Testis (tissue), 2 donors: ENCODE measurements around the gene GPANK1.

Experiments used
- CTCF ChIP-seq, 3 experiments: fragments of 450-650 bp in 2 of 3; fragments of 200-600 bp in 1 of 3; sonication (generic) in 1 of 3; IDR thresholded peaks; one replicate each; pipeline ENCODE4 v1.5.1; 2016 to 2019; ENCODE audit warnings: antibody characterized with exemption in 3 of 3, mild to moderate bottlenecking in 2 of 3, moderate library complexity in 1 of 3
- POLR2A ChIP-seq: fragments of 450-650 bp; IDR thresholded peaks from one replicate; pipeline ENCODE4 v1.6.1; 2017; ENCODE audit warnings: antibody characterized with exemption, mild to moderate bottlenecking, moderate library complexity

- no peak for TF ChIP-seq CTCF (IDR thresholded peaks at IDR 0.05)
- TF ChIP-seq POLR2A: no peak
These were observed 33.0 kb downstream of the GPANK1 start for GRCh38 chr6:31631681-31632278.
